Pancreas (tissue), 10 donors: ENCODE results near the gene PRSS53. TPM values are rescaled to one million over a fixed set of nuclear protein-coding genes. Genes with fewer than 3 reads are reported as not detected.

Source experiments
- ATAC-seq, 4 donors: fragments of 200-7000 bp; cut with Tn5 transposase; one replicate each; pipeline versions ENCODE4 v1.8.0 to v1.9.1; 2020; ENCODE audit warnings: mild to moderate bottlenecking in 4 of 4, moderate library complexity in 4 of 4
- DNase-seq, 6 donors: peaks; one replicate each; pipeline ENCODE4 v3.0.0-alpha.2; 2020
- FAIRE-seq: peaks from 2 replicates; lab custom pipeline; 2012; peaks lifted over from hg19 to GRCh38; lab: Jason Lieb, UNC
- H3K27ac ChIP-seq, 4 donors: fragments of 200-600 bp; sonication (generic); 1 replicate in 3 of 4; 2 replicates in 1 of 4; pipeline versions ENCODE4 v1.5.0 to v1.8.0; 2020
- H3K27me3 ChIP-seq, 4 donors: fragments of 200-600 bp; one replicate each; pipeline ENCODE4 v1.8.0; 2021
- H3K36me3 ChIP-seq, 3 donors: fragments of 200-600 bp; sonication (generic) in 1 of 3; one replicate each; pipeline versions ENCODE4 v1.5.0 to v1.8.0; 2020 to 2021
- H3K4me1 ChIP-seq, 3 donors: fragments of 200-600 bp; one replicate each; pipeline ENCODE4 v1.8.0; 2021
- H3K4me3 ChIP-seq, 4 donors: fragments of 200-600 bp; sonication (generic) in 2 of 4; one replicate each; pipeline versions ENCODE4 v1.5.0 to v1.8.0; 2020 to 2021
- H3K9me3 ChIP-seq, 4 donors: fragments of 200-600 bp; one replicate each; pipeline ENCODE4 v1.8.0; 2021
- WGBS, 2 donors: extraction: QIAGEN DNeasy Blood & Tissue Kit; methylation state at CpG; one replicate each; pipeline ENCODE4 v1.1.7; 2013; 5-methylcytosine and 5-hydroxymethylcytosine counted together
- intact Hi-C, 3 donors: fragments of 100-400 bp; cut with DNase I; formaldehyde crosslinking; loops; one replicate each; pipeline versions ENCODE4 v1.11.1 to v1.14.2; 2022
- polyA plus RNA-seq, 2 donors: library from polyadenylated mRNA; stranded (reverse); fragments of 200-250 nt; gene quantifications; one replicate each; pipeline ENCODE4 v1.2.3, GENCODE V29; 2013
- total RNA-seq, 6 donors: library from RNA; stranded (reverse); fragmentation: NEBNext Ultra II Directional in 4 of 6; extraction: Animal tissue kit (Norgen Biotek cat#: 25700) in 4 of 6; gene quantifications; one replicate each; pipeline versions ENCODE4 v1.2.1 to v1.2.4, GENCODE V29; 2021 to 2023
- TF ChIP-seq, protein P1 (sequence below), 4 donors: fragments of 200-600 bp; sonication (generic) in 3 of 4; IDR thresholded peaks; one replicate each; pipeline versions ENCODE4 v1.5.0 to v1.8.0; 2021; ENCODE audit warnings: antibody characterized with exemption in 4 of 4
- donor health status: healthy with polysubstance abuse.
- donor health status: DM: no; HTN: no; CAD: no; lungs with moderate emphysema.
- donor health status: DM: no; HTN: no; CAD: no.
- donor health status: control.
- donor health status: control.
- donor health status: Bipolar disorder and iron deficiency.
- donor health status: DM: yes; HTN: yes; CAD: no.
- donor health status: DM: no; HTN: no; CAD: no.
- donor health status: DM: no; HTN: no; CAD: no.
- donor health status: DM: yes; HTN: yes; CAD: no.

The PRSS53 gene
- total and polyA plus RNA-seq, 8 donors: 0.52 to 8.2 (median 1.3) TPM

DNA sequence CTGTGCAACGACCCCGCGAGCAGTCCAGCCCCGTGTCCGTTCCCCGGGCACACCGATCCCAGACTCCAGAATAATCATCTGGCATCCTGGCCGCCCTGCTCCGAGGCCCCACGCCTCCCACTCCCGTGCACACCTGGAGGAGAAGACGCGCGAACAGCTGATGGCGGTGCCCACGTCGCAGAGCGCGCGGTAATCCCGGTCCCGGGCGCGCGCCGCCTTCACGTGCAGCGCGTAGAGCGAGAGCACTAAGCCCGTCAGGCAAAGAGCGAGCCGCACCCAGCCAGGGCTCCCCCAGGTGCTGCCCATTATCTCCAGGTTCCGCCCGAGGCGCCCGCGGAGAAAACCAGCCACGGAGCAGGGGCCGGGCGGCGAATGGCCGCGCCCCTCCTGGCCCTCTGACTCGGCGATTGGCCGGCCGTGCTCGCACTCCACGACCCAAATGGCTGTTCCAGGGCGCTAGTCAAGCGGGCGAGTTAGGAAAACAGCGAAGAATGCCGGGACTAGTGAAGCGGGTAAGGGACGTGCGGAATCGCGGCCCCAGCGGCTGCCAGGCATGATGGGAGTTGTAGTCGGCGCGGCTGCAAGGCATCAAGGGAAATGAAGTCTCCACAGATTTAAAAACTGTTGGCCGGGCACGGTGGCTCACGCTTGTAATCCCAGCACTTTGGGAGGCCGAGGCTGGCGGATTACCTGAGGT is 5.8 kb upstream of the PRSS53 start, which contains the start of gene VKORC1:
VKORC1 (minus strand) TSS at position 374 of the 697 bp plus-strand sequence; CDS start at position 306, 68 bp downstream.
- Histone ChIP-seq H3K4me1 (peaks cover 0 to 11% (median 6%) of the 10 kb centered on the region in 3 donors), H3K27me3 (no peaks in the 10 kb centered on the region), H3K36me3 (peaks cover 0 to 9% (median 0%) of the 10 kb centered on the region in 3 donors), H3K27ac (peak within 1 kb of the TSS; percentile 73 to 91 (median 80)), H3K9me3 (no peaks in the 10 kb centered on the region), H3K4me3 (peak within 1 kb of the TSS; percentile 51 to 89 (median 82))
- intact Hi-C loops: loop anchor here in 1 of 3 donors (5.0 kb wide), 1 partner anchor 58 kb away; the partner anchor contains the start of gene PRSS36
- peak; percentile 94 to 96 (median 96) for ATAC-seq
- WGBS, 2 donors: 0% methylated on average over 63 to 69 of the region's 69 CpGs
- no peak for FAIRE-seq
- TF ChIP-seq, protein P1, sequence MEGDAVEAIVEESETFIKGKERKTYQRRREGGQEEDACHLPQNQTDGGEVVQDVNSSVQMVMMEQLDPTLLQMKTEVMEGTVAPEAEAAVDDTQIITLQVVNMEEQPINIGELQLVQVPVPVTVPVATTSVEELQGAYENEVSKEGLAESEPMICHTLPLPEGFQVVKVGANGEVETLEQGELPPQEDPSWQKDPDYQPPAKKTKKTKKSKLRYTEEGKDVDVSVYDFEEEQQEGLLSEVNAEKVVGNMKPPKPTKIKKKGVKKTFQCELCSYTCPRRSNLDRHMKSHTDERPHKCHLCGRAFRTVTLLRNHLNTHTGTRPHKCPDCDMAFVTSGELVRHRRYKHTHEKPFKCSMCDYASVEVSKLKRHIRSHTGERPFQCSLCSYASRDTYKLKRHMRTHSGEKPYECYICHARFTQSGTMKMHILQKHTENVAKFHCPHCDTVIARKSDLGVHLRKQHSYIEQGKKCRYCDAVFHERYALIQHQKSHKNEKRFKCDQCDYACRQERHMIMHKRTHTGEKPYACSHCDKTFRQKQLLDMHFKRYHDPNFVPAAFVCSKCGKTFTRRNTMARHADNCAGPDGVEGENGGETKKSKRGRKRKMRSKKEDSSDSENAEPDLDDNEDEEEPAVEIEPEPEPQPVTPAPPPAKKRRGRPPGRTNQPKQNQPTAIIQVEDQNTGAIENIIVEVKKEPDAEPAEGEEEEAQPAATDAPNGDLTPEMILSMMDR (IDR thresholded peaks at IDR 0.05): no peak
- DNase-seq: peak; percentile 91 to 97 (median 96)

DNA sequence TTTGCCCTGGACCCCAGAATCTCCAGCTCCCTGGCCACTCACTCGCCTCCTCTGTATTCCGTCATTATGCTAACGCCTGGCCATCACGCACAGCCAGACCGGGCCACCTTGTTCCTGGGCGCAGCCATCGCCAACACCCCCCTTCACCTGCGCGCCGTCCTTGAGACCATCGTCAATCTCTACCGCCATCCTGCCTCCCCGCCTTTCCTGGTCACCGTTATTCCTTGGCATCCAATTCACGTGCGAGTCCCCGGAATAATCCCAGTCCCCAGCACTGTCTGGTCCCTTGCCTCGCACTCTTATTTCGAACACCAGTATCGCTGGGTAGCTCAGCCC is 5.3 kb upstream of the PRSS53 start:
- H3K4me3 ChIP-seq: peak overlapping the region; percentile 51 to 89 (median 82)

DNA sequence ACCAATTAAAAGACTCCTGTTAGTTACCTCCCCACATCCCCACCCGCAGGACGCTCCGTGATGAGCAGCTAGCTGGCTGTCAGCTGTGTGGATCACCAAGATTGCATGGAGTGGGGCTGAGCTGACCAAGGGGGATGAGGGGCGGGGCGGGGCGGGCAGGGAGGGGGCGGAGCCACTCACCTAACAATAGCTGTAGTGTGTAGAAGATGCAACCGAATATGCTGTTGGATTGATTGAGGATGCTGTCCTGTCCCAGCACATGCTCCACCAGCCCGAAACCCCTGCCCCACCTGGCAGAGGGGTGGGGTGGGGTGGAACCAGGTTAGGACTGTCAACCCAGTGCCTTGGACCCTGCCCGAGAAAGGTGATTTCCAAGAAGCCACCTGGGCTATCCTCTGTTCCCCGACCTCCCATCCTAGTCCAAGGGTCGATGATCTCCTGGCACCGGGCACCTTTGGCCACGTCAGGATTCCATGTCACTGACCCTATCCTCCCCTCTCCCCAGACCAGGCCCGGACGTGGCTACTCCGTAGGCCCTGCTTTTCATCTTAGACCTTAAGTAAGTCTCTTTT is 4.5 kb upstream of the PRSS53 start:
- Histone ChIP-seq H3K9me3 (no peaks in the 10 kb centered on the region), H3K27me3 (no peaks in the 10 kb centered on the region), H3K27ac (no peak overlapping the region), H3K4me1 (peaks cover 0 to 11% (median 6%) of the 10 kb centered on the region in 3 donors), H3K36me3 (peaks cover 0 to 9% (median 0%) of the 10 kb centered on the region in 3 donors), H3K4me3 (peak overlapping the region in 3 of 4 donors; percentile 51 to 89 (median 79))
- TF ChIP-seq, protein P1 (IDR thresholded peaks at IDR 0.05): no peak
- intact Hi-C loops: no loop called here
- ATAC-seq (no peak), FAIRE-seq (no peak), DNase-seq (peak in 4 of 6 donors; percentile 34 to 55 (median 50))
- WGBS, 2 donors: 36 to 42% methylated on average over 16 to 17 of the region's 17 CpGs

More for the DNA sequence above, 5.3 kb upstream of the PRSS53 start:
- Histone ChIP-seq H3K4me1 (peaks cover 0 to 11% (median 6%) of the 10 kb centered on the region in 3 donors), H3K36me3 (peaks cover 0 to 9% (median 0%) of the 10 kb centered on the region in 3 donors), H3K27me3 (no peaks in the 10 kb centered on the region), H3K27ac (peak overlapping the region; percentile 73 to 91 (median 80)), H3K9me3 (no peaks in the 10 kb centered on the region)
- peak in 4 of 6 donors; percentile 45 to 61 (median 56) for DNase-seq
- intact Hi-C loops: no loop called here
- TF ChIP-seq, protein P1 (IDR thresholded peaks at IDR 0.05): no peak
- peak; percentile 33 to 44 (median 38) for ATAC-seq
- FAIRE-seq: no peak
- 0 to 1% methylated on average over 20 of the region's 20 CpGs for WGBS, 2 donors

DNA sequence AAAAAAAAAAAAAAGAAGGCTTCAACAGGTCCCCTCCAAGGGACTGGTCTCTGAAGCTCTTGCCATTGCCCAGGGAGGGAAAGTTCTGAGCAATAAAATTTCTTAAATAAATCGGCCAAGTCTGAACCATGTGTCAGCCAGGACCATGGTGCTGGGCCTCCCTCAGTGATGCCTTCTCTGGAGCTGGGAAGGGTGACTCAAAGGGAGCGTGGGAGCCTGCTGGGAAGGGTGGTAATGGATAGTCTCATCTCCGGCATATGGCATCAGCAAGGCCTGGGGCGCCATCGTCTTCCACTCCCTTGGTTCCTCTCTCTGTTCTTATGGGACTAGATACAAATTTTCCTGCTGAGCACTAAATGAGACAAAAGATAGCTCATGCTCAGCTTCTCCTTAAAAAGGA is 3.6 kb upstream of the PRSS53 start:
- Histone ChIP-seq H3K27ac (no peak overlapping the region), H3K4me1 (peaks cover 0 to 11% (median 6%) of the 10 kb centered on the region in 3 donors), H3K27me3 (no peaks in the 10 kb centered on the region), H3K36me3 (peaks cover 0 to 9% (median 0%) of the 10 kb centered on the region in 3 donors), H3K4me3 (no peak overlapping the region), H3K9me3 (no peaks in the 10 kb centered on the region)
- intact Hi-C loops: no loop called here
- no peak for FAIRE-seq
- DNase-seq: peak in 1 of 6 donors; percentile 35
- no peak for ATAC-seq
- TF ChIP-seq, protein P1 (IDR thresholded peaks at IDR 0.05): no peak
- 90 to 95% methylated on average over 5 of the region's 5 CpGs for WGBS, 2 donors
